GM12878 (cell line): ENCODE data around the gene ATP6V1C2. TPM values are rescaled to one million over a fixed set of nuclear protein-coding genes. Genes with fewer than 3 reads are reported as not detected.

ENCODE experiments used
- ATAC-seq: fragments of 200-7000 bp; cut with Tn5 transposase; 3 replicates; pipeline ENCODE4 v1.9.1; 2020; ENCODE audit warnings: mild to moderate bottlenecking, moderate library complexity
- BruUV-seq: library from RNA; stranded (reverse); fragments of 400-500 nt; replicated peaks from 2 replicates; lab custom pipeline; 2021; lab: Mats Ljungman, UMichigan
- CTCF ChIA-PET: fragments of 300-600 bp; sonication (Branson Sonifier 250); formaldehyde crosslinking; extraction: SDS; loops from one replicate; lab custom pipeline; 2021; ENCODE audit warnings: inconsistent platforms; lab: Yijun Ruan, JAX
- POLR2A ChIA-PET: fragments of 350-600 bp; formaldehyde crosslinking; extraction: SDS; loops from one replicate; lab custom pipeline; 2021; ENCODE audit warnings: inconsistent platforms; lab: Charles Lee
- RAD21 ChIA-PET: fragments of 300-600 bp; sonication (Branson Sonifier 250); formaldehyde crosslinking; loops from one replicate; lab custom pipeline; 2023; ENCODE audit warnings: antibody characterized with exemption; ENCODE audit not compliant: unreplicated experiment; lab: Charles Lee
- SMC1A ChIA-PET: fragments of 300-600 bp; sonication (Branson Sonifier 250); formaldehyde crosslinking; loops from one replicate; lab custom pipeline; 2023; ENCODE audit not compliant: unreplicated experiment, uncharacterized antibody; lab: Charles Lee
- DNase-seq: peaks from one replicate; pipeline ENCODE4 v3.0.0-alpha.2; 2011; ENCODE audit warnings: low read depth, low spot score
- FAIRE-seq: peaks from 3 replicates; lab custom pipeline; 2011; peaks lifted over from hg19 to GRCh38; lab: Jason Lieb, UNC
- H2AFZ ChIP-seq: 2 replicates; pipeline ENCODE4 v1.6.0; 2011; ENCODE audit warnings: low read depth, low read length, control low read depth; ENCODE audit not compliant: control insufficient read depth
- H3K27ac ChIP-seq: 2 replicates; pipeline ENCODE4 v1.5.1; 2011; ENCODE audit warnings: control low read depth; ENCODE audit not compliant: control insufficient read depth, insufficient read depth
- H3K27me3 ChIP-seq, 2 experiments: replicated peaks in 1 of 2; 2 replicates each; pipeline versions ENCODE4 v1.6.0 to v1.6.1; 2011; ENCODE audit warnings: low read length in 1 of 2; ENCODE audit not compliant: control insufficient read depth in 2 of 2, insufficient read depth in 2 of 2
- H3K36me3 ChIP-seq, 2 experiments: 2 replicates each; pipeline ENCODE4 v1.5.1; 2011; ENCODE audit warnings: low read length in 1 of 2; ENCODE audit not compliant: control insufficient read depth in 2 of 2, insufficient read depth in 2 of 2
- H3K4me1 ChIP-seq: 2 replicates; pipeline ENCODE4 v1.6.1; 2011; ENCODE audit warnings: mild to moderate bottlenecking, low read length, moderate library complexity, mixed read lengths; ENCODE audit not compliant: control insufficient read depth, insufficient read depth
- H3K4me2 ChIP-seq: 2 replicates; pipeline ENCODE4 v1.6.0; 2011; ENCODE audit warnings: control low read depth; ENCODE audit not compliant: control insufficient read depth, insufficient read depth
- H3K4me3 ChIP-seq: fragments of 200-600 bp; sonication (generic); 2 replicates; pipeline ENCODE4 v1.5.1; 2016
- H3K79me2 ChIP-seq: 2 replicates; pipeline ENCODE4 v1.6.0; 2011; ENCODE audit warnings: low read length; ENCODE audit not compliant: control insufficient read depth, insufficient read depth
- H3K9ac ChIP-seq: 2 replicates; pipeline ENCODE4 v1.8.0; 2011; ENCODE audit warnings: low read length, control low read depth, mixed read lengths; ENCODE audit not compliant: control insufficient read depth, insufficient read depth
- H3K9me3 ChIP-seq: replicated peaks from 3 replicates; pipeline ENCODE4 v1.5.1; 2011; ENCODE audit warnings: mild to moderate bottlenecking, low read length; ENCODE audit not compliant: control insufficient read depth, insufficient read depth
- H4K20me1 ChIP-seq: 2 replicates; pipeline ENCODE4 v1.6.0; 2011; ENCODE audit not compliant: control insufficient read depth, insufficient read depth
- CHD4 ChIP-seq: fragments of 200-600 bp; sonication (generic); IDR thresholded peaks from 2 replicates; pipeline ENCODE4 v1.6.1; 2016; ENCODE audit warnings: mild to moderate bottlenecking
- CUX1 ChIP-seq: IDR thresholded peaks from 2 replicates; pipeline ENCODE4 v1.6.1; 2012; ENCODE audit warnings: improper control_type of control experiment, low read depth, low read length; ENCODE audit not compliant: insufficient replicate concordance
- GABPA ChIP-seq: IDR thresholded peaks from 2 replicates; pipeline ENCODE4 v1.6.1; 2014; ENCODE audit warnings: antibody characterized with exemption, low read depth, mild to moderate bottlenecking, inconsistent platforms
- KLF5 ChIP-seq: fragments of 450-650 bp; IDR thresholded peaks from 2 replicates; pipeline ENCODE4 v1.6.1; 2014; ENCODE audit warnings: mild to moderate bottlenecking; ENCODE audit not compliant: partially characterized antibody
- MEF2B ChIP-seq: fragments of 450-650 bp; IDR thresholded peaks from 2 replicates; pipeline ENCODE4 v1.6.1; 2018; ENCODE audit warnings: mild to moderate bottlenecking, moderate library complexity; ENCODE audit not compliant: partially characterized antibody, poor library complexity, severe bottlenecking
- NBN ChIP-seq: fragments of 450-650 bp; IDR thresholded peaks from 2 replicates; pipeline ENCODE4 v1.6.1; 2016
- STAT1 ChIP-seq: fragments of 450-650 bp; conservative IDR thresholded peaks from 2 replicates; pipeline ENCODE4 v1.6.1; 2014; ENCODE audit warnings: antibody characterized with exemption, mild to moderate bottlenecking
- ZSCAN29 ChIP-seq: fragments of 450-650 bp; IDR thresholded peaks from 2 replicates; pipeline ENCODE4 v1.6.1; 2017; ENCODE audit warnings: mild to moderate bottlenecking, moderate library complexity
- WGBS: methylation state at CpG from one replicate; pipeline ENCODE4 v1.1.6; 2016; ENCODE audit warnings: low lambda C conversion rate; ENCODE audit not compliant: insufficient replicate concordance, insufficient coverage; ENCODE audit errors: missing lambda C conversion rate; 5-methylcytosine and 5-hydroxymethylcytosine counted together
- in situ Hi-C: fragments of 300-500 bp; cut with MboI; formaldehyde crosslinking; loops from 9 replicates; pipeline ENCODE4 v1.14.3; 2018; ENCODE audit warnings: mixed read lengths
- intact Hi-C: fragments of 100-400 bp; cut with micrococcal nuclease; formaldehyde crosslinking; loops from one replicate; pipeline ENCODE4 v1.14.2; 2022; ENCODE audit not compliant: unreplicated experiment
- polyA plus RNA-seq, 11 experiments: library from polyadenylated mRNA; depleted of rRNA in 4 of 11; unstranded in 6 of 11; stranded (reverse) in 5 of 11; fragments of >200 nt; fragmentation: Nextera tagmentation in 4 of 11; fragmentation: Illumina TruSeq in 1 of 11; extraction: Ambion mirVana in 4 of 11; extraction: Trizol in 1 of 11; gene quantifications; 1 replicate in 1 of 11; 2 replicates in 10 of 11; pipeline versions ENCODE4 v1.2.1 to v1.2.3, GENCODE V29; 2011 to 2016; ENCODE audit warnings: inconsistent platforms in 2 of 11, missing spikeins in 2 of 11, low read depth in 1 of 11
- total RNA-seq, 4 experiments: library from RNA; depleted of rRNA in 3 of 4; stranded (reverse); fragments of >200 nt in 3 of 4; fragmentation: Illumina TruSeq in 1 of 4; extraction: Trizol in 1 of 4; gene quantifications; 2 replicates each; pipeline versions ENCODE4 v1.2.1 to v1.2.3, GENCODE V29; 2013 to 2021

ATP6V1C2 gene
- total and polyA plus RNA-seq, 10 of the 15 experiments (the other 5 are each of a cell fraction or from before 2014, with no cell fraction given) = 0.04 to 1.5 (median 0.24) TPM; not detected in 1

GRCh38 chr2:10704034-10704594 lies 17.3 kb upstream of the ATP6V1C2 start (continued):
- no peak for TF ChIP-seq KLF5
- no peak for TF ChIP-seq CUX1
- no peak for TF ChIP-seq ZSCAN29
- TF ChIP-seq STAT1 = no peak
- no peak for TF ChIP-seq MEF2B

- no peak for TF ChIP-seq GABPA
- TF ChIP-seq NBN = no peak
- TF ChIP-seq CHD4 = no peak
- no peaks in the 10 kb centered on the region for H3K36me3 ChIP-seq
- DNase-seq (no peak), FAIRE-seq (no peak), ATAC-seq (no peak)
- ChIA-PET RAD21 (no interaction called here), CTCF (no interaction called here), POLR2A (no interaction called here), SMC1A (no interaction called here)
- H3K27me3 ChIP-seq = no peaks in the 10 kb centered on the region; a peak in 3 of 4 replicates
- H3K27ac ChIP-seq = no peak overlapping the region
- H3K9me3 ChIP-seq = no peaks in the 10 kb centered on the region
- H2AFZ ChIP-seq = no peak overlapping the region
- 79% methylated on average over 5 of the region's 5 CpGs for WGBS
- no peak overlapping the region for H3K4me3 ChIP-seq
- peaks cover 7% of the 10 kb centered on the region for H3K4me1 ChIP-seq
- H3K4me2 ChIP-seq = no peak overlapping the region
- H3K79me2 ChIP-seq = no peaks in the 10 kb centered on the region
- intact Hi-C loops (no loop called here), in situ Hi-C loops (no loop called here)
- no peaks in the 10 kb centered on the region for H4K20me1 ChIP-seq
- H3K9ac ChIP-seq = no peak overlapping the region
- no TSS peak for BruUV-seq
Measured at GRCh38 chr2:10706033-10706432, 15.4 kb upstream of the ATP6V1C2 start.
